HG02885 (cell line): ENCODE data around the gene NCOR1.
"Not testable (repeated sequence)": the region's sequence is repeated elsewhere in the genome, so short reads cannot be mapped to it uniquely, and the experiment has no call there.

Experiments
- ATAC-seq: cut with Tn5 transposase; IDR thresholded peaks from one replicate; pipeline ENCODE4 v1.9.1; 2021; ENCODE audit warnings: mild to moderate bottlenecking; ENCODE audit not compliant: unreplicated experiment, poor library complexity

Gene NCOR1

DNA sequence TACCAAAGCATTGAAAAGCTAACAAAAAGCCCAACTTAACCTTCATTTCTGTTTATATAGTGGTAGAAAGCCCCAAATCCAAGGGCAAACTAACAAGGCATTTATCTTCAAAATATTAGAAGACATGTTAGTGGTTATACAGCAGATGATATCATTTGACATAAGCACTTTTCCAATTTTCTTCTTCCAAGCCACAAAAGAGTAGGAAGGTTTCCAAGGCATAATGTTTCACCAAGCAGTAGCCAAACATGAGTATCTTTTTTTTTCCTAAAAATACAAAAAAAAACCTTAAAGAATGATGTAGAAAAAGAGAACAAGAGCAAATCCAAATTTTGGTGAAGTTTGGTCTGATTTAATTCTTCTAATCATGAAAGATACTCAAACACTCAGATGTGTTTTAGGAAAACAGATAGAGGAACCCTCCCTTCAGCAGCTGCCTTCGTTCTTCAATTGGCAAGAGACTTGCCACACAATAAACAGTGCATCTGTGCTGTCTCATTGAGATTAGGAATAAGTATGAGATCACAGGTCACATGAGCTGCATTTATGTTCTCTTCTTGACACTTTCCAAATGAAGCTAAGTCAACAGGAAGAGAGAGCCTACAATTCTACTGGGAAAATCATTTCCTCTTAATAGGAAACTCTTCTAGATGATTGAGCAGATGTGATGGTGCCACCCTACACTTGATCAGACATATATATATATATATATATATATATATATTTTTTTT is 109.0 kb downstream of the NCOR1 start:
- no peak for ATAC-seq

DNA sequence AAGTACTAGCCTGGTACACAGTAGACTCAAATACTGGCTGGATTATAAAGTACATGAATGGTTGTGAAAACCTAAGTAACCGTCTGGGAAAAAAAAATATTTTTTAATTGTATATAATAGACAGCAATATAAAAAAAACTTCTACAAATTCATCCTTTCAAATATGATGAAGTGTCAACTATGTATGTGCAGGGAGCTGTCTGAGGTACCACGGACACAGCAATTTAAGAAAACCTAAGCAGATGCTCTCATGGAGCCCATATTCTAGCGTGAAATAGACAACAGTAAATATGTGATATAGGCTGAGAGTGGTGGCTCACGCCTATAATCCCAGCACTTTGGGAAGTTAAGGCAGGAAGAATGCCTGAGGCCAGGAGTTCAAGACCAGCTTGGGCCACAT is 111.1 kb downstream of the NCOR1 start:
- no peak for ATAC-seq

DNA sequence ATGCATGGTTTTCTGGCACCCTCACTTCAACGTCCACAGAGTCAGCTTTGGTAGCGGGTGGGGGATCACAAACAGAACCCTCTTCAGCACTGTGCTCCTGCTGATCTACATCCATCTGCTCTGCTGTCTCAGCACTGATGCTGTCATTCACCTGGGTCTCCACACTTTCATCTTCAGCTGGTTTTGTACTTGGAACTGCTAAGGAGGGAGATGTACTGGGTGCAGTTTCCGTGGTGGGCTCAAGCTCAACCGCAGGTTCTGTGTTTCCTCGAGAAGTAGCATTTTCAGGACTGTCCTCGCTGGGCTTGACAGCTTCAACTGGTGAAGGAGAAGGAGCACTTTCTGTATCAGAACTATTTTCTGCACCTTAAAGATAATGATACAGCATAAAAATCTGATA is 113.9 kb downstream of the NCOR1 start:
- ATAC-seq, result no peak

DNA sequence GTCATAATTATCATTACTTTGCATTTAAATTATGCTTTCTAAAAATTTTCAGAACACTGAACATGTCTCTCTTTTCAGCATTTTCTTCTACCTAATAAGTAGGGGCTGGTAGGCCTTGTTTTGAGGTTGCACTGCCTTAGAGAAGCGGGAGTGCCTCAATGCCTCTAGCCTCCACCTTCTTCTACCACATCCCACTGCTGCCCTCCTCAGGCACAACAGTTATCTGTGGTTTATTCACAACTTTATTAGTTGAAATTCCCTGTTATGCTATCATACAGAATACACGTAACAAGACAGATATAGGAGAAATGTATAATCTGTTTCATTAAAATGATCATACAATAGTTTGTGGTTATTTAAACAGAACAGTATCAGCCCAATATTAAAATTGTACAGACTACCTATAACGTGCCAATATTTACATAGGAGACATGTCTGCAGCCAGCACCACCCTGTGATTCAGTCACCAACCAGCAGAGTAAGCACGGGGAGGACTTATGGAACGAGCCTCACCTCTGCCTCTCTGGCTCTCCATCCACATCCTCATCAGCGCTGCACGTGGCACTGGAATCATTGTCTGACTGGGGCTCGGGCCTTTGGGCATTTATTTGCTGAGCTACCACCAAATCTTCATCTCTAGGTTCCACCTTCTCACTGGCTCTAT is 114.5 kb downstream of the NCOR1 start:
- no peak for ATAC-seq

DNA sequence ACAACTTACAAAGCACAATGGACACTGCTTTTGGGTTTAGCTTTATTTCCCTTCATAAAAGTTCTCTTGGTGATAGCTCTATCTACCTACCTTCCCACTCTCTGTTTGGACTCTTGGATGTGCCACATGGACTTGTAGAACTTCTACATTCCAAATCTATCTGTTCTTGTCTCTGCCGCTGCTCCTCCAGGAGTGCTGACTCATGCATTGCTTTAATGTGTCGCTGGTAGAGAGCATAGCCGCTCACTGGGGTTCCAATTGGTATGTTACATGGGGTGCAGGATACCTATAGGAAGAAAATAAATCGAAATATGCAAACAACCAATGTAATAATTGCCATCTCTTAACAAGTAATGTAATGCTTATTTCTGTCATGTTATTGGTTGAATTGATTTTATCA is 123.6 kb downstream of the NCOR1 start:
- ATAC-seq, result no peak

DNA sequence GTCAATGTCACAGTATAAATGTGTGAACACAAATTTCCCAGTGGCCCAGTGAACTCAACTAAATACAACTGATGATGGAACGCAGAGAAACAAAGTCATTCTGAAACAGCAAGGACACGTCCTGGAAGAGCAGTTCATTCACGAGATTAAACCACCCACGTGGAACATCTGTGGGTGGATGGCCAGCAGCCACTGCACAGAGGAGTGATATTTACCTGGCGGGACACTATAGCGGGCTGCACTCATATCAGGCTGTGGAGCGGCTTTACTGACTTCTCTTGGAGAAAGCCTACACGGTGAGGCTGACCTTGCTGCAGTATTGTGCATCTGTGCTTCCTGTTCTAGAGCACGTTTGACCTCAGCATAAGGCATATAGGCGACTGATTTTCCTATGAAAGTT is 128.4 kb downstream of the NCOR1 start:
- no peak for ATAC-seq

DNA sequence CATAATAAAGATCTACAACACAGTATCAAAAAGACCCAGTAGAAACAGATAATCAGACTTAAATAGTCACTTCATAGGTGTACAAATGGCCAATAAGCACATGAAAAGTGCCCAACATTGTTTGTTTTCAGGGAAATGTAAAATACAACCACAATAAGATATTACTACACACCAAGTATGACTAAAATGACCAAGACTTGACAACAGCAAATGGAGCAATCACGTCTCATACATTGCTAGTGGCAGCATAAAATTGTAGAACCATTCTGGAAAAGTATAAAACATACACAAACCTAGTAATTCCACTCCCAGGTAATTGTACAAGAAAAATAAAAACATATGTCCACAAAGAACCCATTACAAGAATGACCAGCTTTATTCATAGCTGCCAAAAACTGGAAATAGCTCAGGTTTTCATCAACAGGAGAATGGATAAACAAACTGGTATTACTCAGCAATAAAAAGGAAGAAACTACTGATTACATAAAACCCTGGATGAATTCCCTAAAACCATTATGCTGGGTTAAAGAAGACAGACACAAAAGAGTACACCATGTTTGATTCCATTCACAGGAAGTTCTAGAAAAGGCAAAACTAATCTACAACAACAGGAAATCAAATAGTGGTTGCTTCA is 130.2 kb downstream of the NCOR1 start:
- no peak for ATAC-seq

DNA sequence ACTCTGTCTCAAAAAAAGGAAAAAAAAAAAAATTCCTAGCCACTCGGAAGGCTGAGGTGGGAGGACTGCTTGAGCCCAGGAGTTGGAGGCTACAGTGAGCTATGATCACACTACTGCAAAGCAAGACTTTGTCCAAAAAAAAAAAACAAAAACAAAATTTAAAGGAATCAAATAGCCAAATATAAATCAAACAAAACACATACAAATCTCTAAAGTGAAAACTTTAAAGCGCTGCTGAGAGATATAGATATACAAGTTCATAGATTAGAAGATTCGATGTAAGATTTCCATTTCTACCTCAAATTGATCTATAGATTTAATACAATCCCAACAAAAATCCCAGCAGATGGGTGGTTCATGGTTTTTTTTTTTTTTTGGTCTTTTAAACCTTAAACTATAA is 132.1 kb downstream of the NCOR1 start:
- ATAC-seq, result no peak

DNA sequence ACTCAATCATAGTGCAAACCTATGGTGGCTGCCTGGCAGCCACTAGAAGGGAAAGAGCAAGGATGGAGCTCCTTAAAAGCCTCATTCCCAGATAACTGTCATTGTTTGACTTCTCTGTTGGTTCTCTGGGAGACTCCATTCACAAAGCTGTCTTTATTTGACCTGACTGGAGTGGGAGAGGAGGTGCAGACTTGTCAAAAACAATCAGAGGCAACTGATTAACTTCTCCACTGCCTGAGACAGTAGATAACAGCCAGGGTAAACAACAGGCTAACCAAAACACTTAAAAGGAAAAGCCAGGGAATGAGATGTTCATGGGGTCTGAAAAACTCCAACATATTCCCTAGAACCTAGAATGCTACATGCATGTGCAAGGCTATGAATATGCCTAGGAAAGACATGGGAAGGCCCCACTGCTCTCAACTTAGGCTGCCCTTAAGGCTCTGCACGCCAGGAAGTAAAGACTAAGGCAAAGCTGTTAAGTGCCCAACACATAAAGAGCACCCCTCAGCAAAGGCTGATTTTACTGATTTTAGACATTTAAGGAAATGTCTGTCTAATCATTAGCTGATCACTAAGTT is 133.7 kb downstream of the NCOR1 start:
- no peak for ATAC-seq

DNA sequence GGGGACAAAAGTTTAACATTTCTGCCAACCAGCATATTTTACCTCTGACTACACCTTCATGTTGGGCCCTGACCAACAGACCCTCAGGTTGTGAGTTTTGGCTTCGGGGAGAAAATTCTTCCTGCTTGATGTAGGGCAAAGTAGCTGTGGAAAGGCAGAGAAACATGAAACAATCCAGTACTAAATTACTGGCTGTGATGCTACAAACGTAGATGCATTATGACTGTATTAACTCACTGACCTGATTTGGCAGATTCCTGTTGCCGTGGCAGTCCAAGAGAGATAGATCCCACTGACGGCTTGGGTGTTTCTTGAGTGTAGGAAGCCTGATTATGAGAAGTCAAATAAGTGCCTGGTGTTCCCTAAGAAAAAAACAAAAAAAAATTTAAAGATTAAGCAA is 135.0 kb downstream of the NCOR1 start:
- no peak for ATAC-seq

DNA sequence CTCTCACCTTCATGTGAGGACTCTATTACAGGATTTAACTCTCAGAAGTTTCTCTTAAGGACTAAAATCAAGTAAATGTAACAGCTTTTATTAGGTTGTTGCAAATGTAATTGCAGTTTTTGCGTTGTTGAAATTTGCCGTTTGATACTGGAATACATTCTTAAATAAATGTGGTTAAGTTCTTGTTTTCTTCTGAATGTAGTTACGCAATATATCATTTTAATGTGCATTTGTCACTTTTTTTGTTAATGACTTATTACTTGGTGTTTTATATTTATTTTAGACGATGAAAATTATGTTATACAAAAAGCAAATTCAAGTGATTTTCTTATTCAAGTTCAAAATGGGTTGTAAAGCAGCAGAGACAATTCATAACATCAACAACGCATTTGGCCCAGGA is 139.4 kb downstream of the NCOR1 start:
- ATAC-seq, result no peak

DNA sequence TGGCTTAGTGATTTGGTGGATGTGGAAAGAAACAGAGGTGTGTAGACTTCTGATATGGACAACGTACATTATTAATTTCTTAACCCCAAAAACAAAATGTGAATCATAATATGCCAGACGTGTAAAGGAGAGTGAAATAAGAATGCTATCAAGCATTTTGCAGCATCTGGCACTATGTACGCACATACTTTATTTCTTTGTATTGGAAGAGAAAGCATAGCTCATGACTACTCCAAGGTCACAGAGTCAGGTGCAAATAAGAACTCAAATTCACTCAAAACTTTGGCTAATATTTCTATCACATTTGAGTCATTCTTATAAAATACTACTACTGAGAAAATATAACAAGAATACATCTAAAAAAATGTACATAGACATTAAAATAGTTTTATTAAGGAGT is 140.9 kb downstream of the NCOR1 start:
- ATAC-seq, result no peak

DNA sequence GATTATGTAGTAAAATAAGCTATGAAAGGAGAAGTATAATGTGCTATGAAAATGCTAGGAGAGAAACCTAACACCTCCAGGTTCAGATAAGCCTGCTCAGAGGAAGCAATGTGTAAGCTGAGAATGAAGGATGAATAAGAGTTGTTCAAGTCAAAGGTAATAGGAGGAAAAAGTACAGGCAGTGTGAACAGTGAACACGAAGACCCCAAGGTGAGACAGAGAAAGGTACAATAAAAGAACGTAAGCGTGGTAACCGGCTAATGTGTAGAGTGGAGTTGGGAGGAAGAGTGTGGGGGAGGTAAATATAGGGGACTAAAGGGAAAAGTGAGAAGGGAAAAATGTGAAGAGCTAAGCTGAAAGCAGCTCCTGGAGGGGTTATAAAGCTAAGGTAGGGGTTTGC is 141.5 kb downstream of the NCOR1 start:
- ATAC-seq, result no peak

DNA sequence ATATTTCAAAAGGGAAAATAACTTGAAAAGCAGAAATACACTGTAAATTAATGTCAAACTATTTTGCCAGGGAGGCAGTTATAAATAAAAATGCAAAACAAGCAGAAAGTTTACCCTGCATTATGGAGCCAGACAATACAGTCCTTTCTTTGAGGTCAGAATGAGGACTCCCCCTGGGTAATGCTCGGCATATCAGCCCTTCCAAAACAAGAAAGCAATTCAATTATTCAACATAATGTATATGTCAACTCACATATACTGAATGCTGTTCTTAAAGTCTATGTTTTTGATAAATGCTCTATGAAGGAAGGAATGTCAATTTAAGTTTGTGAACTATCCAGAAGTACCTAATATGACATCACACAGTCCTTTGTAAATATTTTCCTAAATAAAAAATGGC is 143.3 kb downstream of the NCOR1 start:
- ATAC-seq, result no peak

DNA sequence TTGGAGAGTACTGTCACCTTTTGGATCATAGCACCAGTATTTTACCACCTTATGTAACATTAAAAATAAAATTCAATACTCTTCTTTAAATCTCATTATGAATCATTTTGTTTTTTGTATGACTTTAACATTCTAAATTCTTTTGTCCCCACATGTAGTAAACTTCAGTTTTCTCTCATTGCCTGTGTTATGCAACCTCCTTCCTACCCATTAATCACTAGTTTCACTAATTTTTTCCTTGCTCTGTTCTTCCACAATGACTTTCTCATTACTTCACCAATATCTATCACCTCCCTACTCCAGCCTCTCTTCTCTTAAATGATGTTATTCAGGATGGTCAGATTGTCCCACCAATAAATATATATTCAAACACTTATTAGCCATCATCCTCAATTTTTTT is 147.0 kb downstream of the NCOR1 start:
- no peak for ATAC-seq

DNA sequence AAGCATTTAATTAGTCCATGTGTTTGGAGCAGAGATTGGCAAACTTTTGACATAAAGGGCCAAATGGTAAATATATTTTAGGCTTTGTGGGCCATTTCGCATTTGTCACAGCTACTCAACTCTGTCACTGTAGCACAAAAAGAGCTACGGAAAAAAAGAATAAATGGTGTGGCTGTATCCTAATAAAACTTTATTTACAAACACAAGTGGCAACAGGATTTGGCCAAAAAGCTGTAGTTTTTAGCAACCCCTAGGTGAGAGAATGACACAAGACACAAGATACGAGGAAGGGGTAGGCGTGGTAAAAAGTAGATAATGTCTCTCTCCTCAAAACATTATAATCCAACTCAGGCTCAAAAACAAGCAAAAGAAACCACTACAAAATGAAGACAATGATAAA is 149.2 kb downstream of the NCOR1 start:
- ATAC-seq, result no peak

DNA sequence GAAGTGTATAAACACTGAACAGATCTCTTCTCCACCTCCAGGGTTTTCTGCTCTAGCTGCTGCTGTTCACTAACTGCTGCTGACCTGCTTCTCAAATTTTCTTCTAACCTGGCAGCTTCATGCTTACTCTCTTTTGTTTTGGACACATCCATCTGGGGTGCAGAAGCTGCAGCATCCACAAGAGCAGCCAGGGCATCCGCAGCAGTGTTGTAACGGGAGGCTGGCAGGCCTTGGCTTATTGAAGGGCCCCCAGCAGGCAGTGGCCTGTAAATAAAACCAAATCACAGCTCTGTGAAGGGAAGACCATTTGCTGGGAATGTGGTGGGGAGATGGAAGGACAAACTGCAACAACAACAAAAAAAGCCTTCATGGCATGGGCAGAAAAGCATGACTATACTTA is 153.7 kb downstream of the NCOR1 start:
- ATAC-seq, result no peak

DNA sequence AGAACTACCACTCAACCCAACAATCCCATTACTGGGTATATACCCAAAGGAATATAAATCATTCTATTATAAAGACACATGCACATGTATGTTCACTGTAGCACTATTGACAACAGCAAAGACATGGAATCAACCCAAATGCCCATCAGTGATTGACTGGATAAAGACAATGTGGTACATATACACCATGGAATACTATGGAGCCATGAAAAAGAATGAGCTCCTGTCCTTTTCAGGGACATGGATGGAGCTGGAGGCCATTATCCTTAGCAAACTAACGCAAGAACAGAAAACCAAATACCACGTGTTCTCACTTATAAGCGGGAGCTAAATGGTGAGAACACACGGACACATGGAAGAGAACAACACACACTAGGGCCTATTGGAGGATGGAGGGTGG is 160.2 kb downstream of the NCOR1 start:
- not testable (repeated sequence) for ATAC-seq

DNA sequence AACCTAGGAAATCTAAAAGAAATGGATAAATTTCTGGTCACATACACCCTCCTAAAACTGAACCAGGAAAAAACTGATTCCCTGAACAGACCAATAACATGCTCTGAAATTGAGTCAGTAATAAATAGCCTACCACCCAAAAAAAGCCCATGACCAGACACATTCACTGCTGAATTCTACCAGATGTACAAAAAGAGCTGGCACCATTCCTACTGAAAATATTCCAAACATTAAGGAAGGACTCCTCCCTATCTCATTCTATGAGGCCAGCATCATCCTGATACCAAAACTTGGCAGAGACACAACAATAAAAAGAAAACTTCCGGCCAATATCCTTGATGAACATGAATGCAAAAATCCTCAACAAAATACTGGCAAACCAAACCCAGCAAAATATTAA is 162.8 kb downstream of the NCOR1 start:
- ATAC-seq, result no peak

DNA sequence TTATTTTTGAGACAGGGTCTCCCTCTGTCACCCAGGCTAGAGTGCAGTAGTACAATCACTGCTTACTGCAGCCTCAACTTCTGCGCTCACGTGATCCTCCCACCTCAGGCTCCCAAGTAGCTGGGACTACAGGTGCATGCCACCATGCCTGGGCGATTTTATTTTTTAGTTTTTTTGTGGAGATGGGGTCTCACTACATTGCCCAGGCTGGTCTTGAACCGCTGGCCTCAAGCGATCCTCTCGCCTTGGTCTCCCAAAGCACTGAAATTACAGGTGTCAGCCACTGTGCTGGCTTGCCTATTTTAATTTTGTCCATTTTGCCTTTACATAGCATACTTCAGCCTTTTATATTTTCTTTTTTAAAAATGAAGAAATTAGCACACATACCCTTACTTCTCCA is 164.5 kb downstream of the NCOR1 start:
- ATAC-seq, result no peak

DNA sequence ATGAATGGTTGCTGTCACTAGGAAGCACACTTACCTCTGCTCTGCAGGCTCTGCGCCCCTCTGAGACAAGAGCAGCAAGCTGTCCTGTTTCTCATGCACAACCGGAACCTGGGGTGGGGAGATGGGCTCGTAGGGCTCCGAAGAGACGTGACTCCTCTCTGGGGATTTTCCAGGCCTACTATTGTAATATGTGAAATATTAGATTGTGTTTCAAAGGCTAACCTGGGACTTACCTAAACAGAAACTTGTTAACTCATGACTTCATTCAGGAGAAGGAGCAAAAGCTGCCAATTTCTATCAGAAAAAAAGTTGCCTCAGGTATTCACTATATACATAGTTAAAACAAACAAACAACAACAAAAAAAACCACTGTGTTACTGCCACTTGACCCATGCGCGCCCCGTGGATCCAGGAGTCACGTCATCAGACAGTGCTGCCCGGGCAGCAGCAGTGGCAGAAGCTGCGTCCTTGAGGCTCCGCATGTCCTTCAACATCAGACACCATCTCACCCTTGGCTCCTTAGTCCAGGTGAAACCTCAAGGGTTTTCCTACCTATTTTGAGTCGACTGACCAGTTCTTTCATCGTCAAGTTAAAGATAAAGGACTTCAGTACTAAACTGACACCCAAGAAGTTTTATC is 166.4 kb downstream of the NCOR1 start:
- ATAC-seq, result no peak
